T-helper 17 cell (primary cell): Measurements from ENCODE around the gene RSL24D1. TPM values are rescaled to one million over a fixed set of nuclear protein-coding genes. Genes with fewer than 3 reads are reported as not detected.
"Not testable (repeated sequence)": the region's sequence is repeated elsewhere in the genome, so short reads cannot be mapped to it uniquely, and the experiment has no call there.

Experiments used
- ATAC-seq: fragments of 150-1000 bp; cut with Tn5 transposase; 2 replicates; pipeline ENCODE4 v1.10.0; 2021; ENCODE audit warnings: mild to moderate bottlenecking, moderate library complexity
- DNase-seq, 3 donors: peaks; one replicate each; pipeline versions ENCODE4 v3.0.0 to v3.0.0-alpha.2; 2020 to 2021
- H3K9me3 ChIP-seq: one replicate; pipeline ENCODE4 v1.7.0; 2013; ENCODE audit warnings: low read length, mild to moderate bottlenecking; ENCODE audit not compliant: control insufficient read depth, poor library complexity, severe bottlenecking
- H3K27ac Mint-ChIP-seq: one replicate; pipeline ENCODE4 v1.8.0; 2022; ENCODE audit warnings: mild to moderate bottlenecking, moderate library complexity, mixed read lengths
- H3K27me3 Mint-ChIP-seq: one replicate; pipeline ENCODE4 v1.8.0; 2022; ENCODE audit warnings: mixed read lengths
- H3K36me3 Mint-ChIP-seq: one replicate; pipeline ENCODE4 v1.8.0; 2022; ENCODE audit warnings: low read depth, mixed read lengths
- H3K4me1 Mint-ChIP-seq: one replicate; pipeline ENCODE4 v1.8.0; 2022; ENCODE audit warnings: mild to moderate bottlenecking, mixed read lengths
- H3K4me3 Mint-ChIP-seq: one replicate; pipeline ENCODE4 v1.8.0; 2022; ENCODE audit warnings: mild to moderate bottlenecking, moderate library complexity, mixed read lengths
- total RNA-seq, 4 donors: library from RNA in 2 of 4; stranded (reverse) in 2 of 4; gene quantifications; one replicate each; pipeline ENCODE4 v1.2.3 and lab custom pipeline; 2022 to 2026

The RSL24D1 gene
- total RNA-seq, 2 donors from 2014 or later = 120 TPM

GRCh38 chr15:55194256-55194655, 2.5 kb downstream of the RSL24D1 start:
- Mint-ChIP-seq H3K27me3 (no peaks in the 10 kb centered on the region), H3K27ac (no peak overlapping the region), H3K4me3 (no peak overlapping the region), H3K36me3 (peaks cover 3% of the 10 kb centered on the region), H3K4me1 (peaks cover 13% of the 10 kb centered on the region)
- no peaks in the 10 kb centered on the region for H3K9me3 ChIP-seq
- ATAC-seq (no peak), DNase-seq (no peak)

- H3K4me1 Mint-ChIP-seq = peaks cover 22% of the 10 kb centered on the region
- peaks cover 7% of the 10 kb centered on the region for H3K36me3 Mint-ChIP-seq
- peak overlapping the region; percentile 27 for H3K27ac Mint-ChIP-seq
- ATAC-seq (no peak), DNase-seq (no peak)
- no peaks in the 10 kb centered on the region for H3K9me3 ChIP-seq
- no peak overlapping the region for H3K4me3 Mint-ChIP-seq
- no peaks in the 10 kb centered on the region for H3K27me3 Mint-ChIP-seq
Measured at GRCh38 chr15:55186331-55186730, 10.4 kb downstream of the RSL24D1 start.

GRCh38 chr15:55183679-55184078, 13.1 kb downstream of the RSL24D1 start:
- H3K9me3 ChIP-seq = no peaks in the 10 kb centered on the region
- peaks cover 25% of the 10 kb centered on the region for H3K4me1 Mint-ChIP-seq
- DNase-seq (no peak), ATAC-seq (no peak)
- H3K27me3 Mint-ChIP-seq = no peaks in the 10 kb centered on the region
- peaks cover 7% of the 10 kb centered on the region for H3K36me3 Mint-ChIP-seq
- no peak overlapping the region for H3K27ac Mint-ChIP-seq
- H3K4me3 Mint-ChIP-seq = no peak overlapping the region

- no peaks in the 10 kb centered on the region for H3K9me3 ChIP-seq
- H3K4me3 Mint-ChIP-seq = no peak overlapping the region
- DNase-seq (no peak), ATAC-seq (no peak)
- H3K27me3 Mint-ChIP-seq = no peaks in the 10 kb centered on the region
- H3K36me3 Mint-ChIP-seq = peaks cover 4% of the 10 kb centered on the region
- H3K27ac Mint-ChIP-seq = peak overlapping the region; percentile 51
- H3K4me1 Mint-ChIP-seq = peaks cover 12% of the 10 kb centered on the region
Measured at GRCh38 chr15:55179141-55179540, 17.6 kb downstream of the RSL24D1 start.

- H3K4me3 Mint-ChIP-seq = no peak overlapping the region
- no peak for DNase-seq
- peak overlapping the region; percentile 21 for H3K27ac Mint-ChIP-seq
Measured at GRCh38 chr15:55170361-55170760, 26.4 kb downstream of the RSL24D1 start.

GRCh38 chr15:55168350-55168974, 28.3 kb downstream of the RSL24D1 start:
- H3K36me3 Mint-ChIP-seq = no peaks in the 10 kb centered on the region
- peak; percentile 66 for ATAC-seq
- H3K4me3 Mint-ChIP-seq = peak overlapping the region; percentile 57
- H3K27ac Mint-ChIP-seq = no peak overlapping the region
- DNase-seq = peak; percentile 12 to 17 (median 16)
- H3K4me1 Mint-ChIP-seq = peaks cover 2% of the 10 kb centered on the region
- no peaks in the 10 kb centered on the region for H3K27me3 Mint-ChIP-seq
- H3K9me3 ChIP-seq = no peaks in the 10 kb centered on the region

More at GRCh38 chr15:55170361-55170760, 26.4 kb downstream of the RSL24D1 start:
- Mint-ChIP-seq H3K36me3 (no peaks in the 10 kb centered on the region), H3K4me1 (peaks cover 2% of the 10 kb centered on the region), H3K27me3 (no peaks in the 10 kb centered on the region)
- ATAC-seq = no peak
- no peaks in the 10 kb centered on the region for H3K9me3 ChIP-seq

- Mint-ChIP-seq H3K4me1 (peaks cover 2% of the 10 kb centered on the region), H3K4me3 (no peak overlapping the region), H3K27ac (no peak overlapping the region), H3K36me3 (no peaks in the 10 kb centered on the region), H3K27me3 (no peaks in the 10 kb centered on the region)
- no peak for DNase-seq
- no peak for ATAC-seq
- no peaks in the 10 kb centered on the region for H3K9me3 ChIP-seq
Measured at GRCh38 chr15:55164284-55164683, 32.5 kb downstream of the RSL24D1 start.

GRCh38 chr15:55151631-55152030, 45.1 kb downstream of the RSL24D1 start:
- Mint-ChIP-seq H3K4me1 (peaks cover 2% of the 10 kb centered on the region), H3K36me3 (peaks cover 10% of the 10 kb centered on the region), H3K27ac (no peak overlapping the region), H3K27me3 (peaks cover 5% of the 10 kb centered on the region), H3K4me3 (no peak overlapping the region)
- no peaks in the 10 kb centered on the region for H3K9me3 ChIP-seq
- DNase-seq (no peak), ATAC-seq (no peak)

- not testable (repeated sequence) for H3K27ac Mint-ChIP-seq, H3K27me3 Mint-ChIP-seq, H3K4me3 Mint-ChIP-seq, H3K4me1 Mint-ChIP-seq, DNase-seq, H3K9me3 ChIP-seq, ATAC-seq, H3K36me3 Mint-ChIP-seq
Measured at GRCh38 chr15:55143132-55143531, 53.6 kb downstream of the RSL24D1 start.

GRCh38 chr15:55133972-55134371, 62.8 kb downstream of the RSL24D1 start:
- ATAC-seq (no peak), DNase-seq (no peak)
- no peaks in the 10 kb centered on the region for H3K27me3 Mint-ChIP-seq
- no peak overlapping the region for H3K27ac Mint-ChIP-seq
- no peaks in the 10 kb centered on the region for H3K4me1 Mint-ChIP-seq
- no peak overlapping the region for H3K4me3 Mint-ChIP-seq
- H3K36me3 Mint-ChIP-seq = no peaks in the 10 kb centered on the region
- H3K9me3 ChIP-seq = no peaks in the 10 kb centered on the region

GRCh38 chr15:55132672-55133071, 64.1 kb downstream of the RSL24D1 start:
- Mint-ChIP-seq H3K27ac (no peak overlapping the region), H3K4me3 (no peak overlapping the region), H3K4me1 (no peaks in the 10 kb centered on the region)

More at GRCh38 chr15:55132672-55133071, 64.1 kb downstream of the RSL24D1 start:
- no peak for ATAC-seq
- no peaks in the 10 kb centered on the region for H3K9me3 ChIP-seq
- Mint-ChIP-seq H3K36me3 (no peaks in the 10 kb centered on the region), H3K27me3 (no peaks in the 10 kb centered on the region)
- no peak for DNase-seq

Other genes with a start within 250 kb of the RSL24D1 start
- 10 to 100 TPM; 27.1 to 31.4 TPM for gene RAB27A, start 92.9 kb upstream of the RSL24D1 start, total RNA-seq
- 1 to 10 TPM; 6.1 to 9.0 TPM for gene PIGBOS1, start 122.2 kb upstream of the RSL24D1 start, total RNA-seq
- gene PIGB, start 122.3 kb upstream of the RSL24D1 start, total RNA-seq = 10 to 100 TPM; 23.2 to 24.5 TPM
- 10 to 100 TPM; 25.6 to 28.2 TPM for gene CCPG1, start 211.4 kb upstream of the RSL24D1 start, total RNA-seq
- under 1 TPM in 1 of 2 donors, not detected in 1; 0.97 TPM for gene PIERCE2, start 211.6 kb upstream of the RSL24D1 start, total RNA-seq